Skeletal muscle tissue (tissue), 4 donors: ENCODE results near the gene ESR1. TPM values are rescaled to one million over a fixed set of nuclear protein-coding genes. Genes with fewer than 3 reads are reported as not detected.

Experiments used
- H3K27ac ChIP-seq: one replicate; pipeline ENCODE4 v1.7.0; 2013; ENCODE audit warnings: mild to moderate bottlenecking, low read depth, low read length, inconsistent platforms
- H3K27me3 ChIP-seq, 3 donors: one replicate each; pipeline ENCODE4 v1.7.0; 2013; ENCODE audit warnings: low read length in 3 of 3; ENCODE audit not compliant: control insufficient read depth in 3 of 3, insufficient read depth in 3 of 3
- H3K36me3 ChIP-seq, 3 donors: one replicate each; pipeline ENCODE4 v1.7.0; 2013; ENCODE audit warnings: low read length in 3 of 3; ENCODE audit not compliant: control insufficient read depth in 3 of 3, insufficient read depth in 3 of 3
- H3K4me1 ChIP-seq, 3 donors: one replicate each; pipeline ENCODE4 v1.7.0; 2013; ENCODE audit warnings: low read length in 3 of 3, mild to moderate bottlenecking in 3 of 3; ENCODE audit not compliant: control insufficient read depth in 3 of 3, insufficient read depth in 3 of 3
- H3K4me3 ChIP-seq, 3 donors: one replicate each; pipeline ENCODE4 v1.7.0; 2013; ENCODE audit warnings: low read length in 3 of 3
- H3K9ac ChIP-seq, 3 donors: one replicate each; pipeline ENCODE4 v1.7.0; 2013; ENCODE audit warnings: low read length in 3 of 3, mild to moderate bottlenecking in 3 of 3, moderate library complexity in 2 of 3, low read depth in 1 of 3
- H3K9me3 ChIP-seq, 3 donors: one replicate each; pipeline ENCODE4 v1.7.0; 2013; ENCODE audit warnings: low read length in 3 of 3; ENCODE audit not compliant: control insufficient read depth in 3 of 3
- total RNA-seq: library from RNA; depleted of rRNA; stranded (reverse); fragments of >200 nt; gene quantifications from one replicate; pipeline ENCODE4 v1.2.3, GENCODE V29; 2014
- donor health status: Osteomylitis.

ESR1 gene
- total RNA-seq, 1 donor from 2014 or later: 1.0 TPM

- H3K4me1 ChIP-seq: peaks cover 10 to 16% (median 16%) of the 10 kb centered on the region in 3 donors
- H3K36me3 ChIP-seq: no peaks in the 10 kb centered on the region
- no peak overlapping the region for H3K27ac ChIP-seq
- H3K9ac ChIP-seq: no peak overlapping the region
- H3K4me3 ChIP-seq: no peak overlapping the region
- H3K27me3 ChIP-seq: peaks cover 0 to 2% (median 0%) of the 10 kb centered on the region in 3 donors
- H3K9me3 ChIP-seq: no peaks in the 10 kb centered on the region
Observed at GRCh38 chr6:151811081-151811480, 3.6 kb downstream of the ESR1 start.

GRCh38 chr6:151813858-151814257, 6.4 kb downstream of the ESR1 start:
- H3K4me1 ChIP-seq: peaks cover 0 to 3% (median 2%) of the 10 kb centered on the region in 3 donors
- no peak overlapping the region for H3K9ac ChIP-seq
- no peaks in the 10 kb centered on the region for H3K9me3 ChIP-seq
- H3K27me3 ChIP-seq: no peaks in the 10 kb centered on the region
- no peak overlapping the region for H3K27ac ChIP-seq
- H3K4me3 ChIP-seq: no peak overlapping the region
- no peaks in the 10 kb centered on the region for H3K36me3 ChIP-seq

- Histone ChIP-seq H3K27me3 (no peaks in the 10 kb centered on the region), H3K9me3 (no peaks in the 10 kb centered on the region), H3K36me3 (no peaks in the 10 kb centered on the region), H3K4me3 (no peak overlapping the region), H3K27ac (no peak overlapping the region), H3K4me1 (no peaks in the 10 kb centered on the region), H3K9ac (no peak overlapping the region)
Observed at GRCh38 chr6:151814614-151815013, 7.1 kb downstream of the ESR1 start.

- Histone ChIP-seq H3K9ac (no peak overlapping the region), H3K36me3 (no peaks in the 10 kb centered on the region), H3K9me3 (no peaks in the 10 kb centered on the region), H3K4me1 (no peaks in the 10 kb centered on the region), H3K27me3 (no peaks in the 10 kb centered on the region), H3K27ac (no peak overlapping the region), H3K4me3 (no peak overlapping the region)
Observed at GRCh38 chr6:151822252-151823111, 15.0 kb downstream of the ESR1 start.

GRCh38 chr6:151826517-151827142, 19.1 kb downstream of the ESR1 start:
- Histone ChIP-seq H3K9ac (no peak overlapping the region), H3K36me3 (no peaks in the 10 kb centered on the region), H3K27me3 (no peaks in the 10 kb centered on the region), H3K4me1 (no peaks in the 10 kb centered on the region), H3K9me3 (no peaks in the 10 kb centered on the region), H3K27ac (no peak overlapping the region), H3K4me3 (no peak overlapping the region)

GRCh38 chr6:151832710-151833109, 25.2 kb downstream of the ESR1 start:
- H3K9me3 ChIP-seq: no peaks in the 10 kb centered on the region
- H3K27ac ChIP-seq: no peak overlapping the region
- peaks cover 0 to 7% (median 3%) of the 10 kb centered on the region in 3 donors for H3K4me1 ChIP-seq

GRCh38 chr6:151835396-151835795, 27.9 kb downstream of the ESR1 start:
- Histone ChIP-seq H3K4me3 (no peak overlapping the region), H3K27ac (no peak overlapping the region), H3K4me1 (peaks cover 0 to 7% (median 3%) of the 10 kb centered on the region in 3 donors), H3K9me3 (no peaks in the 10 kb centered on the region), H3K27me3 (no peaks in the 10 kb centered on the region), H3K9ac (no peak overlapping the region), H3K36me3 (no peaks in the 10 kb centered on the region)

More at GRCh38 chr6:151832710-151833109, 25.2 kb downstream of the ESR1 start:
- no peaks in the 10 kb centered on the region for H3K36me3 ChIP-seq
- H3K4me3 ChIP-seq: no peak overlapping the region
- H3K9ac ChIP-seq: no peak overlapping the region
- H3K27me3 ChIP-seq: no peaks in the 10 kb centered on the region

GRCh38 chr6:151837223-151837622, 29.7 kb downstream of the ESR1 start:
- H3K4me1 ChIP-seq: peaks cover 0 to 7% (median 3%) of the 10 kb centered on the region in 3 donors
- H3K4me3 ChIP-seq: no peak overlapping the region
- H3K36me3 ChIP-seq: no peaks in the 10 kb centered on the region
- H3K9ac ChIP-seq: no peak overlapping the region
- H3K9me3 ChIP-seq: no peaks in the 10 kb centered on the region
- H3K27me3 ChIP-seq: no peaks in the 10 kb centered on the region
- no peak overlapping the region for H3K27ac ChIP-seq

GRCh38 chr6:151842816-151843215, 35.3 kb downstream of the ESR1 start:
- H3K4me3 ChIP-seq: no peak overlapping the region
- no peaks in the 10 kb centered on the region for H3K27me3 ChIP-seq
- peaks cover 0 to 5% (median 0%) of the 10 kb centered on the region in 3 donors for H3K36me3 ChIP-seq
- no peak overlapping the region for H3K27ac ChIP-seq
- H3K4me1 ChIP-seq: no peaks in the 10 kb centered on the region
- H3K9me3 ChIP-seq: no peaks in the 10 kb centered on the region
- no peak overlapping the region for H3K9ac ChIP-seq

GRCh38 chr6:151847064-151847463, 39.6 kb downstream of the ESR1 start:
- H3K27me3 ChIP-seq: no peaks in the 10 kb centered on the region
- H3K36me3 ChIP-seq: peaks cover 0 to 5% (median 0%) of the 10 kb centered on the region in 3 donors
- no peak overlapping the region for H3K9ac ChIP-seq
- no peak overlapping the region for H3K27ac ChIP-seq
- H3K9me3 ChIP-seq: no peaks in the 10 kb centered on the region
- no peaks in the 10 kb centered on the region for H3K4me1 ChIP-seq
- H3K4me3 ChIP-seq: no peak overlapping the region
